Activated CD8-positive, alpha-beta memory T cell treated with anti-CD3 and anti-CD28 coated beads, Interleukin-2, amount 50 U/mL, for 24 hours (primary cell): ENCODE results near the gene CYP4F12.

Experiments used
- DNase-seq: peaks from one replicate; pipeline ENCODE4 v3.0.0-alpha.2; 2020; ENCODE audit errors: extremely low read depth

Gene CYP4F12

DNA sequence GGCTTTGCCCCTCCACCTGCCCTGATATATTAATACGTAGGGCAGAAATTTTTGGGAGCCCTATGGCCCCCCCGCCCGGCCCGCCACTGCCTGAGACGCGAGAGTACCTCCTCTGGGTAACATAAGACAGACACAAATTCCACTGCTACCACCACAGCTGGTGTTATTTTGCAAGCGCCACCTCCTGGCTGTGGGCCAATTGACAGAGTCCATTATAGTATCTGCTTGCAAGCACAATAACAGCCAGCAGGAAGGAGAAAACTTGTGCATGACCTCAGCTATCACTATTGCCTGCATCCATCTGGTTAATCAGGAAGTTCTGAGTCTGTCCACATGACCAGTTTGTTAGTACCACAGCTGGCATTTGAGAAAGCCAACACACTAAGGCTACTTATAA is 29.6 kb downstream of the CYP4F12 start:
- no peak for DNase-seq

GRCh38 chr19:15714638-15715037 is 41.8 kb downstream of the CYP4F12 start:
- no peak for DNase-seq

- no peak for DNase-seq
Measured at GRCh38 chr19:15715642-15716041, 42.8 kb downstream of the CYP4F12 start.

GRCh38 chr19:15717809-15718208 is 44.9 kb downstream of the CYP4F12 start:
- DNase-seq, result no peak

GRCh38 chr19:15721268-15721667 is 48.4 kb downstream of the CYP4F12 start:
- no peak for DNase-seq

- no peak for DNase-seq
Measured at GRCh38 chr19:15722956-15723355, 50.1 kb downstream of the CYP4F12 start.

DNA sequence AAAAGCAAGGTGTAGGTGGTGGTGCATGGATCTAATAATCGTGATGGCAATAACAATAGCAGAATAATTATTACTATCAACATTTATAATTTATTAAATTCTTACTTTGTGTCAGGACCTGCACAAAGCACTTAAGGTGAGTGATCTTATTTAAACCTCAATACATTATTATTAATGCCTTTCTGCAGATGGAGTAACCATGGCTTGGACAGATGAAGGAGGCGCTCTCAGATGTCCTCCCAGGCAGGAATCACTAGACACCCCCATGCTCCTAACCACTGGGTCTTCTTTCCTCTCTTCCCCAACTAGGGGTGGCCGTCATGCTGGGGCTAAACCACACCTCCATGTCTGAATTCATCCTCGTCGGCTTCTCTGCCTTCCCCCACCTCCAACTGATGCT is 54.8 kb downstream of the CYP4F12 start, which contains the start of gene OR10H2:
OR10H2 (plus strand) TSS at position 301 of the 400 bp plus-strand sequence; CDS start at position 321, 20 bp downstream.
- no peak for DNase-seq

- no peak for DNase-seq
Measured at GRCh38 chr19:15730538-15730937, 57.7 kb downstream of the CYP4F12 start.

DNA sequence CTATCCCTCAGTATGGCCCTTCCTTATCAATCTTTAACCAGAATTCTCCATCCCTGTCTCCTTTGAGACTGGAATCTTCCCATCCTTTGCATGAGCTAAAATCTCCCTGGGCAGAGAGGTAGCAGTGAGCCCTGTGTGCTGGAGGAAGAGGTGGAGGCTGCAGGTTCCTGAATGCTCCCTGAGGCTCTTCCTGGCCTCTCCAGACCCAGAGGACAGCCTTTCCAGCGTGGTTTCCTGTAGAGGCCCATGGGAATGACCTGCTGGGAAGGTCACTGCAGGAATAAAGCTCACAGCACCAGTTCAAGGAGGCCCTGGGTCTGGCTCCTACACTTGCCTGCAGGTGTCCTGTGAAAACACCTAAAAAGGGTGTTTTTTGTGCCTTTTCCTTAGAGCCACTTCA is 59.5 kb downstream of the CYP4F12 start:
- no peak for DNase-seq

GRCh38 chr19:15733895-15734294 is 61.0 kb downstream of the CYP4F12 start:
- no peak for DNase-seq

DNA sequence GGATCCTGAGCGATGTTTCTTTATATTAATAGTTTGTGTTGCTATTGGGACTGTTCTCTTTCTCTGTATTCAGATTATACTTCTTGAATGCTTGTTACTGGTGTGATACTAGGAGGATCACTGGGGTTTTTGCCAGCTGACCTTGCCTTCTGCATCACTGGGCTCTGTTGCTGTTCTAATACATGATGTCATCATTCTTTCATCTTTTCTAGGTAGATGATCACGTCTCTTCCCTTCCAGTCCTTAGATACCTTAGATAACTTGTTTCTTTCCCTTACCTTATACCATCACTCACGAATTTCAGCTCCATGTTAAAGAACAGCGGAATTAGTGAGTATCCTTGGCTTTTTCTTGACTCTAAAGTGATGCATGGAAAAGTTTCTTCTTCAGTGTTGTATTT is 64.8 kb downstream of the CYP4F12 start, which contains the start of gene OR10H3:
OR10H3 (plus strand) TSS at position 264 of the 400 bp plus-strand sequence. CDS start 3,408 bp downstream, outside the sequence.
- no peak for DNase-seq

GRCh38 chr19:15740785-15741184 is 67.9 kb downstream of the CYP4F12 start:
- no peak for DNase-seq
